ENCODE data around the gene EEIG1.

The EEIG1 gene

GRCh38 chr9:127959841-127960409, 20.9 kb downstream of the EEIG1 start:
- no peak for DNase-seq (ENCODE audit: low spot score)

DNA sequence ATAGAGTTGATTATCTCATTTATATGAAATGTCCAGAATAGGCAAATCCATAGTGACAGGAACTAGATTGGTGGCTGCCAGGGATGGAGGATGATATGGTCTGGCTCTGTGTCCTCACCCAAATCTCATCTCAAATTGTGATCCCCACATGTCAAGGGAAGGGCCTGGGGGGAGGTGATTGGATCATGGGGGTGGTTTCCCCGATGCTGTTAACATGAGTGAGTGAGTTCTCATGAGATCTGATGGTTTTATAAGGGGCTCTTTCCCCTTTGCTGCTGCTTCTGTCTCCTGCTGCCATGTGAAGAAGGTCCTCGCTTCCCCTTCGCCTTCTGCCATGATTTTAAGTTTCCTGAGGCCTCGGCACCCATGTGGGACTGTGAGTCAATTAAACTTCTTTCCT, 21.4 kb downstream of the EEIG1 start:
- DNase-seq (ENCODE audit: low spot score) = no peak

GRCh38 chr9:127958728-127959127, 22.1 kb downstream of the EEIG1 start:
- no peak for DNase-seq (ENCODE audit: low spot score)

DNA sequence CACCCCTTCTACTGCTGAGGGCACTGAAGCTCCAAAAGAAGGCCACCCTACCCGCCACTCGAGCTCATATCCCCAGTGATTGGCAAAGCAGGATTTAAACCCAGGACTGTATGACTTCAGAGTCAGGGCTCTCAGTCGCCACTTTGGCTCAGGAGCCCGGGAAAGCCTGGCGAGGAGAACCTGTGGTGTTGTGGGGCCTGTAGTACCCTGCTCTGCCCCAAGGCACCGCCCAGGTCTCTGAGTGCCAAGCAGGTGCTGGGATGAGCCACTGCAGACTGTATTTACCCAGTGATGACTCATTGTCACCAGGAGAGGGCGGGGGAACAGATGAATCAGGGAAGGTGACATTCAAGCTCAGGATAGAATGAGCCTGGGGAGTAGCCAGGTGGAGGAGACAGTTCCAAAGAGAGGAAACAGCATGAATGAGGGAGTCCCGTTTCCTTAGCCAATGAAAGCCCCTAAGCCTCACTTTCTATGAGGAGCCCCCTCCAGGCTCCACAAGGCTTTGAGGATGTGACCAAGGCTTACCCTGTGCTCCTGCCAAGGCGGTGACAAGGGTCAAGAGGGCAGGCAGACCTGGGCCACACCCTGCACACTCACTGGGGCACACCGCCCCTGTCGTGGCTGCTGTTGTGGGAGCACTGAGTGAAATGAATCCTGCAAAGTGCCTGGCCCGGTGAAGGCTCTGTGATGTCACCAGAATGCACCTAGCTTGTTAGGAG, 25.3 kb downstream of the EEIG1 start:
- DNase-seq (ENCODE audit: low spot score) = peak; percentile 72

- peak; percentile 86 for DNase-seq (ENCODE audit: low spot score)
Measured at GRCh38 chr9:127954831-127955293, 25.9 kb downstream of the EEIG1 start.

GRCh38 chr9:127953768-127954505, 26.9 kb downstream of the EEIG1 start:
- no peak for DNase-seq (ENCODE audit: low spot score)

DNA sequence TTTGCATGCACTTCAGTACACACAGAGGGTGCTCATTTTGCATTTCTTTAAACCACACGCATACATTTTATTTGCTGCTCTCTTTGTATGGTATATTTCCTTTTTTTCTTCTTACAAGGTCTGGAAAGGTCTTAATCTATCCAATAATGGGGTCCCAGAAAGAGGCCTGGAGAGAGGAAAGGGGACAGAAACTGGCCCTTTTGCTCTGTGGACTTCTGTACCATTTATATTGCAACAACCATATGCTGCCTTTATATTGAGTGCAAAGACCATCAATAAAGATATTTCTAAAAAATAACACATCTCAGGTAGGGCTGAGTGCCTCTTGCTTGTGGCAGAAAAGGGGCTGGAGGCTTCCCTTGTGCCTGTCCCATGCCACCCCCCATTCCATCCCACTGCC, 27.6 kb downstream of the EEIG1 start:
- no peak for DNase-seq (ENCODE audit: low spot score)

- DNase-seq (ENCODE audit: low spot score) = peak; percentile 98
Measured at GRCh38 chr9:127950513-127951289, 30.1 kb downstream of the EEIG1 start.

GRCh38 chr9:127949827-127950512, 30.8 kb downstream of the EEIG1 start:
- peak; percentile 80 for DNase-seq (ENCODE audit: low spot score)

- DNase-seq (ENCODE audit: low spot score) = no peak
Measured at GRCh38 chr9:127947841-127948710, 32.7 kb downstream of the EEIG1 start.

GRCh38 chr9:127946728-127947127, 34.1 kb downstream of the EEIG1 start:
- DNase-seq (ENCODE audit: low spot score) = no peak

DNA sequence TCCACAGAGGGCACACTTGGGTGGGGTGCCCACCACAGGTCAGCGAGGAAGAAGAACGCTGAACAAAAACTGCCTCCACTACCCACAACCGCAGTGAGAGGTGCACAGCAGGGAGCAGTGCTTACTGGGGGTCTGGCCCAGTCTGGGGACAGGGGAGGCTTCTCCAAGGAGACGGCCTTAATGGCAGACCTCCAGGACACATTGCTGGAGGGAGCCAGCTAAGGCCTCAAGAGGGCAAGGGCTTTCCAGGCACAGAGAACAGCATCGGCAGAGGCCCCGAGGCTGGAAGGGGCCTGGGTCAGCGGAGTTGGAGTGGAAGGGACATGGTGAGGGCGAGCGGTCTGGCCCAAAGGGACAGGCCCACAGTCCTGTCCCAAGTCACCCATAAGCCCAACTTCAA, 34.8 kb downstream of the EEIG1 start:
- DNase-seq (ENCODE audit: low spot score) = no peak

- DNase-seq (ENCODE audit: low spot score) = no peak
Measured at GRCh38 chr9:127945338-127945737, 35.5 kb downstream of the EEIG1 start.

DNA sequence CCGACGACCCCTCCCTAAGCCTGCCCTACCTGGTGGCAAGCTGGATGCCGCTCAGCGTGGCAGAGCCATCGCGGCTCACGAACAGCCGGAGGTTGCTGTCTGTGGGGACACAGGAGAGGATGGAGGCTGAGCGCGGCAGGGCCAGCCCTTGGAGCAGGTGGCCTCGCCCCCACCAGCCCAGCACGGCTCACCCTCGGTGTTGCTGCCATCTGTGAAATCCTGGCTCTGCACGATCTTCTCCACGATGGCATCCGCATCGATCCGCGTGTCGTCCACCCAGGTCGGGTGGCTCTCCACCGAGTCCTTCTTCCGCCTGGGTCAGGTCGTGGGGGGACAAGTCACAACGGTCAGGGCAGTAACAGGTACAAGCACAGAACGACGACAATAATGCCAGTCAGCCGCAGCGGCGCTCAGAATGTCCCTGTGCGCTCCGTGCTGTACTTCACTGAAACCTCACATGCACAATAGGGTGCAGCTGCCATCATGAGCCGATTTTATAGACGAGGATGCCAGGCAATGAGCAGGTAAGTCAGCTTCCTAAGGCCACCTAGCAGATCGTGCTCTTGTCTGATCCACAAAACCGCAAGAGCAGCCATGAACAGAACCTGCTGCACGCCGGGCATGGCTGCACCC, 36.1 kb downstream of the EEIG1 start:
- no peak for DNase-seq (ENCODE audit: low spot score)

GRCh38 chr9:127943731-127944144, 37.1 kb downstream of the EEIG1 start:
- DNase-seq (ENCODE audit: low spot score) = peak; percentile 96

GRCh38 chr9:127943011-127943662, 37.7 kb downstream of the EEIG1 start:
- no peak for DNase-seq (ENCODE audit: low spot score)

GRCh38 chr9:127942216-127943010, 38.4 kb downstream of the EEIG1 start:
- peak; percentile 83 for DNase-seq (ENCODE audit: low spot score)

GRCh38 chr9:127941961-127942215, 38.9 kb downstream of the EEIG1 start:
- no peak for DNase-seq (ENCODE audit: low spot score)

All from Ammon's horn (tissue), 1 donor.